HEK293T (cell line): ENCODE data around the gene LPGAT1.
A peak's percentile ranks its signal among the peaks of the same experiment; 100 is the strongest.

Experiments used
- CTCF ChIA-PET: fragments of 350-600 bp; formaldehyde crosslinking; extraction: SDS; loops from one replicate; lab custom pipeline; 2021; ENCODE audit warnings: antibody characterized with exemption, inconsistent platforms; lab: Yijun Ruan, JAX
- POLR2A ChIA-PET: fragments of 350-600 bp; formaldehyde crosslinking; extraction: SDS; loops from one replicate; lab custom pipeline; 2020; ENCODE audit warnings: antibody characterized with exemption, inconsistent platforms; lab: Yijun Ruan, JAX
- DNase-seq: peaks from one replicate; pipeline ENCODE4 v3.0.0; 2012; ENCODE audit warnings: mixed read lengths; ENCODE audit errors: extremely low spot score
- ARNT ChIP-seq: fragments of 450-650 bp; IDR thresholded peaks from 2 replicates; pipeline ENCODE4 v1.6.1; 2017; ENCODE audit warnings: mild to moderate bottlenecking
- BHLHE40 ChIP-seq: fragments of 450-650 bp; IDR thresholded peaks from 2 replicates; pipeline ENCODE4 v1.6.1; 2016; ENCODE audit warnings: mild to moderate bottlenecking, moderate library complexity, borderline replicate concordance
- CTBP1 ChIP-seq: fragments of 450-650 bp; IDR thresholded peaks from 2 replicates; pipeline ENCODE4 v1.6.1; 2016; ENCODE audit warnings: borderline replicate concordance
- ELF4 ChIP-seq: fragments of 450-650 bp; IDR thresholded peaks from 2 replicates; pipeline ENCODE4 v1.6.1; 2017; ENCODE audit warnings: antibody characterized with exemption
- FOXA1 ChIP-seq: fragments of 450-650 bp; IDR thresholded peaks from 2 replicates; pipeline ENCODE4 v1.6.1; 2016; ENCODE audit warnings: mild to moderate bottlenecking
- FOXK2 ChIP-seq: fragments of 450-650 bp; IDR thresholded peaks from 2 replicates; pipeline ENCODE4 v1.6.1; 2016; ENCODE audit warnings: mild to moderate bottlenecking
- FOXM1 ChIP-seq: fragments of 450-650 bp; IDR thresholded peaks from 2 replicates; pipeline ENCODE4 v1.6.1; 2017; ENCODE audit warnings: mild to moderate bottlenecking, borderline replicate concordance
- HDGF ChIP-seq: fragments of 450-650 bp; IDR thresholded peaks from 2 replicates; pipeline ENCODE4 v1.6.1; 2017; ENCODE audit warnings: antibody characterized with exemption, borderline replicate concordance
- L3MBTL2 ChIP-seq: fragments of 450-650 bp; conservative IDR thresholded peaks from 2 replicates; pipeline ENCODE4 v1.6.1; 2016; ENCODE audit warnings: mild to moderate bottlenecking
- LEF1 ChIP-seq: fragments of 450-650 bp; IDR thresholded peaks from 2 replicates; pipeline ENCODE4 v1.6.1; 2017; ENCODE audit warnings: mild to moderate bottlenecking, borderline replicate concordance
- NFRKB ChIP-seq: fragments of 450-650 bp; IDR thresholded peaks from 2 replicates; pipeline ENCODE4 v1.6.1; 2016; ENCODE audit warnings: mild to moderate bottlenecking, moderate library complexity
- SP1 ChIP-seq: fragments of 450-650 bp; IDR thresholded peaks from 2 replicates; pipeline ENCODE4 v1.6.1; 2017
- SUZ12 ChIP-seq: fragments of 450-650 bp; IDR thresholded peaks from 2 replicates; pipeline ENCODE4 v1.6.1; 2016; ENCODE audit warnings: mild to moderate bottlenecking
- TARDBP ChIP-seq: fragments of 450-650 bp; IDR thresholded peaks from 2 replicates; pipeline ENCODE4 v1.6.1; 2016
- ZNF384 ChIP-seq: fragments of 450-650 bp; IDR thresholded peaks from 2 replicates; pipeline ENCODE4 v1.6.1; 2016
- TF ChIP-seq, protein P1 (sequence below): fragments of 450-650 bp; IDR thresholded peaks from 2 replicates; pipeline ENCODE4 v1.6.1; 2016

Gene LPGAT1

DNA sequence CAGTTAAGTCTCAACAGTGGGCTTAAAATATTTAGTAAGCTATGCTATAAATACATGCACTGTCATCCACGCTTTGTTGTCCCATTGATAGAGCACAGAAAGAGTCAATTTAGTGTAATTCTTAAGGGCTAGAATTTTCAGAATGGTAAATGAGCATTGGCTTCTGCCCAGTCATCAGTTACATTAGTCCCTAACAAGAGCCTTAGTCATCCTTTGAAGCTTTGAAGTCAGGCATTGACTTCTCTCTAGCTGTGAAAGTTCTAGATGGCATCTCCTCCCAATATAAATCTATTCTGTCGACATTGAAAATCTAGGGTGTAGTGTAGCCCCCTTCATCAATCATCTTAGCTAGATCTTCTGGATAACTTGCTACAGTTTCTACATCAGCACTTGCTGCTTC is 12.0 kb upstream of the LPGAT1 start:
- CTCF ChIA-PET, result no interaction called here
- no peak for DNase-seq
- POLR2A ChIA-PET, result no interaction called here
- TF ChIP-seq, protein P1, sequence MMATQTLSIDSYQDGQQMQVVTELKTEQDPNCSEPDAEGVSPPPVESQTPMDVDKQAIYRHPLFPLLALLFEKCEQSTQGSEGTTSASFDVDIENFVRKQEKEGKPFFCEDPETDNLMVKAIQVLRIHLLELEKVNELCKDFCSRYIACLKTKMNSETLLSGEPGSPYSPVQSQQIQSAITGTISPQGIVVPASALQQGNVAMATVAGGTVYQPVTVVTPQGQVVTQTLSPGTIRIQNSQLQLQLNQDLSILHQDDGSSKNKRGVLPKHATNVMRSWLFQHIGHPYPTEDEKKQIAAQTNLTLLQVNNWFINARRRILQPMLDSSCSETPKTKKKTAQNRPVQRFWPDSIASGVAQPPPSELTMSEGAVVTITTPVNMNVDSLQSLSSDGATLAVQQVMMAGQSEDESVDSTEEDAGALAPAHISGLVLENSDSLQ, result no peak
- no peak for TF ChIP-seq ZNF384
- no peak for TF ChIP-seq BHLHE40
- TF ChIP-seq ELF4, result no peak
- TF ChIP-seq ARNT, result no peak
- no peak for TF ChIP-seq TARDBP
- no peak for TF ChIP-seq NFRKB
- TF ChIP-seq FOXK2, result no peak
- no peak for TF ChIP-seq FOXM1
- no peak for TF ChIP-seq HDGF
- no peak for TF ChIP-seq LEF1

DNA sequence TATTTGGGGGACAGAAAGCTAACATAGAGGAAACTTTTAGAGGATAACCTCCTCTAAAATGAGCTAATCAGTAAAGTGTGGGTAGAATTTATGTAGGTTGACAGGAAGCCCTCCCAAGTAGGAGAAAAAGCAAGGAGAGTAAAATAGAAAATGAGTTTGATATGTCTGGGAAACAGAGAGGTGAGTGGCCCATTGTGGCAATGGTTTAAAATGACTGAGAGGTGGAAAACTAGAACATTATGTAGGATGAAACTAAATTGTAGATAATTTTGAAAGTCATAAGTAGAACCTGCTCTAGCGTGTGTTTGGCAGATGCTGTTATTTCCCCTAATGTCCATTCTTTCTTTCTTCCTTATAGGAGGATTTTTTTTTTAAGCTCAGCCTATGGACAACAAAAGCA is 8.5 kb upstream of the LPGAT1 start:
- POLR2A ChIA-PET, result interaction anchor here (0.8 kb wide), 1 partner anchor 10 kb away, joined by 3 read pairs; no protein-coding TSS in a partner anchor

DNA sequence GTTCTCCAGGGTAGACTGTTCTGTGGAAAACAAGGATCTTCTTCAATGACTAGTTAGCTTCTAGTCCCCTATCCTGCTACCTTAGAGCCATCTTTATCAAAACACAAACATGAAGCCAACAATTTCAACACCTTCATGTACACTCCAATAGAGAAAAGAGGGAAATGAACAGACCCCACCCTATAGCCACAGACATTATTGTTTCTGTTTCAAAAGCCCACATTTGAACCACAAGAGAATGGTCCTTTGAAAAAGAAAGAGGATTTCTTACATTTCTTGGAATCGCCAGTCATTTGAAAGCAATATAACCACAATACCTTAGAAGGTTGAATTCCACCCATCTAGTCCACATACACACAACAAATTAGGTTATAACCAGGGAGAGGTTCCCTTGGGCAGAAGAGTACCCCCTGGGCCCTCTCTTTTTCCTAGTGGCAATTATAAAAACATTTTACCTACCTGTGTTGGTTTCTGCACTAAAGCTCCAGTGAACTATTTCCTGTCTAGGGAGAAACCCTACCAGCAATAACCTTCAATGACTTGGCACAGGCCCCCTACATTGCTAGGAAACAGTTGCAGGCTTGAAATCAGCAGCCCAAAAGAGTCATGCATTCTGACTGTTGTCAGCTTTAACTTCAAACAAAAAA is 2.7 kb upstream of the LPGAT1 start:
- POLR2A ChIA-PET, result no interaction called here
- TF ChIP-seq CTBP1, result no peak
- TF ChIP-seq SUZ12, result no peak
- no peak for TF ChIP-seq FOXA1
- TF ChIP-seq NFRKB, result no peak
- TF ChIP-seq, protein P1, result no peak
- TF ChIP-seq TARDBP, result no peak
- TF ChIP-seq FOXM1, result no peak
- TF ChIP-seq SP1, result no peak
- TF ChIP-seq L3MBTL2, result no peak
- CTCF ChIA-PET, result no interaction called here
- DNase-seq, result no peak

More for the DNA sequence above, 8.5 kb upstream of the LPGAT1 start:
- TF ChIP-seq BHLHE40 (no peak), FOXM1 (no peak), ELF4 (no peak), L3MBTL2 (no peak), FOXA1 (no peak), SUZ12 (no peak), FOXK2 (no peak), SP1 (no peak), TARDBP (no peak), NFRKB (no peak), LEF1 (no peak)
- TF ChIP-seq, protein P1, result no peak
- no peak for DNase-seq
- CTCF ChIA-PET, result no interaction called here

DNA sequence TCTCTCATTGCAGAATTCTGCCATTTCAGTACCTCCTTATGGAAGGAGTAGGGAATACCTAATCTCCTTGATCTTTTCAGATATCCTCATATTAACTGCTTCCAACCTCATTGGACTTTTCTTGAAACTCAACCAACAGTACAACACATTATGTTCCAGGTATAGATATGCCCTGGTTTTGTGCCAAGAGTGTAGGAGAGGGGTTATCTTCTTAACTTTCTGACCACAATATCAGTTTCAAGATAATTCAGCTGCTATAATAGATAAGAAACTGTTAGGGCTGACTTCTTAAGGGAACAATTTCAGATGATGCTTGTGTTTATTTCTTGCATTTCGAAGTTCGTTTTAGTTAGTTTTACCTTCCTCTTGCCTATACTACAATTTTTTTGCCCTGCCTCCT is 2.1 kb upstream of the LPGAT1 start:
- POLR2A ChIA-PET, result no interaction called here
- CTCF ChIA-PET, result no interaction called here
- DNase-seq, result no peak
- TF ChIP-seq L3MBTL2, result no peak
- TF ChIP-seq LEF1, result no peak
- no peak for TF ChIP-seq HDGF
- no peak for TF ChIP-seq SUZ12
- no peak for TF ChIP-seq TARDBP
- TF ChIP-seq, protein P1, result no peak
- no peak for TF ChIP-seq NFRKB
- no peak for TF ChIP-seq FOXK2
- no peak for TF ChIP-seq FOXA1
- TF ChIP-seq ZNF384, result no peak
- no peak for TF ChIP-seq BHLHE40
- TF ChIP-seq CTBP1, result no peak
- no peak for TF ChIP-seq ARNT
- no peak for TF ChIP-seq FOXM1
- TF ChIP-seq ELF4, result no peak
- TF ChIP-seq SP1, result no peak

DNA sequence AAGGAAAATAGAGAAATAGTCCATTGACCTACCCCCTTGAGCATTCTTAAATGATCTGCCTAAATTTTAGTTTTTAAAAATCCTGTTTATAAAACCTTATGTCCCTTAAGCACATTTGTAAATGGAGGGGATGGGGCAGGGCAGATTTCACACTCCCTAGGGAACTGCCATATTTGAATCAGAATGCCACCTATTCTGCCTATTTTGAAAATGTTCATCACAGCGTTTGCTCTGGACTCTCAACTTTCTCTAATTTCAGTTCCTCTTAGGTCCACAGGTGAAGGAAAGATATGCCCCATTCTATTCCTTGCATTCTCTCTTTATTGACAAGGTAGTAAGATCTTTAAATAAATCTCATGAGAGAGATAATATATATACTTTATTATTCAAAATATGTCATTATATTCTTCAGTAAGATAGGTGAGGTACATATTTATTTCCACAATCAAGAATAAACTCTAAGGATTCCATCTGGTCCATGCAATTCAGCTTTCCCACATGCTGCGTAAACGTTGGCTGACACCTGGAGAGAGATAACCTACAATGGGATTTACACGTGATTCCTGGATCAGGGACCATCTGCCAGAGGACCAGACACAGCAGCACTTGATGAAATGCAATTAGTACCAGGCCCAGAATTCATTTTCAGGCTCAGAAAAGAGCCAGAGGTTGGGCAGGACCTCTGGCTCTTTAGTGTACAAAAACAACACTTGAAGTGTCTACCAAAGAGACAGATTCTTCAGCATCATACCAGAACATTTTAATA is 1.2 kb upstream of the LPGAT1 start:
- TF ChIP-seq CTBP1 (no peak), ZNF384 (no peak)
- ChIA-PET CTCF (no interaction called here), POLR2A (no interaction called here)
- DNase-seq, result no peak

DNA sequence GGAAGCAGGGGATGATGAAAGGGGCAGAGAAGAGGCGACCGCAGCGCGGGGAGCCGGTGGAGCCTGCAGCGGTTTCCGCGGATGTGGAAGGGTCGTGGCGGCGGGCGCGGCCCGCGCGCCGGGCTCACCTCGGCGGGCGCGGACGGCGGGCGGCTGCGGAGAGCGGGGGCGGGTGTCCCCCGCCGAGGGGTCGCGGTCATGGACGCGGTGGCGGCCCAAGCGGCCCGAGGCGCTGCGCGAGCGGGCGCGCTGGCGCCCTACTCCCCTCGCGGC is 572 bp downstream of the LPGAT1 start:
- ChIA-PET POLR2A (no interaction called here), CTCF (interaction anchor here (1.4 to 1.6 kb wide), 3 partner anchors 16 to 135 kb away, joined by 3 to 7 read pairs (median 5); no protein-coding TSS in a partner anchor)
- TF ChIP-seq, protein P1, result no peak
- TF ChIP-seq FOXM1 (peak; percentile 65; the same call in 1 of the 2 replicates), ARNT (0 out of 2 replicates have a peak, but pooled peaks have one; percentile 23)
- no peak for DNase-seq
